CD4-positive, alpha-beta T cell treated with Interleukin-6 at 100 ng/mL for 8 hours (primary cell): Measurements from ENCODE around the gene NINL.

ENCODE experiments used
- DNase-seq: peaks from one replicate; pipeline ENCODE4 v3.0.0-alpha.2; 2020; ENCODE audit warnings: mixed read lengths, low spot score

NINL gene

GRCh38 chr20:25464501-25465242 is 120.7 kb downstream of the NINL start:
- no peak for DNase-seq

- DNase-seq = no peak
Observed at GRCh38 chr20:25461786-25462545, 123.4 kb downstream of the NINL start.

- no peak for DNase-seq
Observed at GRCh38 chr20:25461281-25461650, 124.1 kb downstream of the NINL start.

- no peak for DNase-seq
Observed at GRCh38 chr20:25460566-25461280, 124.6 kb downstream of the NINL start.

- no peak for DNase-seq
Observed at GRCh38 chr20:25459916-25460535, 125.3 kb downstream of the NINL start.

GRCh38 chr20:25459111-25459830 is 126.1 kb downstream of the NINL start:
- DNase-seq = no peak

GRCh38 chr20:25457886-25458680 is 127.2 kb downstream of the NINL start:
- DNase-seq = no peak

- no peak for DNase-seq
Observed at GRCh38 chr20:25454153-25454900, 131.0 kb downstream of the NINL start.

GRCh38 chr20:25453035-25453810 is 132.1 kb downstream of the NINL start:
- DNase-seq = no peak

GRCh38 chr20:25452333-25452732 is 133.0 kb downstream of the NINL start:
- DNase-seq = no peak

GRCh38 chr20:25447671-25448070 is 137.7 kb downstream of the NINL start:
- DNase-seq = no peak

- no peak for DNase-seq
Observed at GRCh38 chr20:25444556-25444955, 140.8 kb downstream of the NINL start.

GRCh38 chr20:25439328-25439727 is 146.0 kb downstream of the NINL start:
- DNase-seq = no peak

- DNase-seq = no peak
Observed at GRCh38 chr20:25437153-25437581, 148.2 kb downstream of the NINL start.

GRCh38 chr20:25424536-25424935 is 160.8 kb downstream of the NINL start:
- no peak for DNase-seq

GRCh38 chr20:25422032-25422431 is 163.3 kb downstream of the NINL start:
- DNase-seq = no peak

GRCh38 chr20:25421102-25421501 is 164.2 kb downstream of the NINL start:
- no peak for DNase-seq

- no peak for DNase-seq
Observed at GRCh38 chr20:25418776-25419175, 166.6 kb downstream of the NINL start.

GRCh38 chr20:25408890-25409289 is 176.4 kb downstream of the NINL start:
- DNase-seq = no peak
